GM19099 (cell line): Measurements from ENCODE around the gene SLC35E1.
A peak's percentile ranks its signal among the peaks of the same experiment; 100 is the strongest.

Experiments
- POLR2A ChIP-seq: IDR thresholded peaks from 3 replicates; pipeline ENCODE4 v1.6.1; 2011; ENCODE audit warnings: low read depth; ENCODE audit not compliant: insufficient read length; ENCODE audit errors: extremely low read depth

SLC35E1 gene

GRCh38 chr19:16588824-16589577 is 16.8 kb upstream of the SLC35E1 start:
- TF ChIP-seq POLR2A = no peak

DNA sequence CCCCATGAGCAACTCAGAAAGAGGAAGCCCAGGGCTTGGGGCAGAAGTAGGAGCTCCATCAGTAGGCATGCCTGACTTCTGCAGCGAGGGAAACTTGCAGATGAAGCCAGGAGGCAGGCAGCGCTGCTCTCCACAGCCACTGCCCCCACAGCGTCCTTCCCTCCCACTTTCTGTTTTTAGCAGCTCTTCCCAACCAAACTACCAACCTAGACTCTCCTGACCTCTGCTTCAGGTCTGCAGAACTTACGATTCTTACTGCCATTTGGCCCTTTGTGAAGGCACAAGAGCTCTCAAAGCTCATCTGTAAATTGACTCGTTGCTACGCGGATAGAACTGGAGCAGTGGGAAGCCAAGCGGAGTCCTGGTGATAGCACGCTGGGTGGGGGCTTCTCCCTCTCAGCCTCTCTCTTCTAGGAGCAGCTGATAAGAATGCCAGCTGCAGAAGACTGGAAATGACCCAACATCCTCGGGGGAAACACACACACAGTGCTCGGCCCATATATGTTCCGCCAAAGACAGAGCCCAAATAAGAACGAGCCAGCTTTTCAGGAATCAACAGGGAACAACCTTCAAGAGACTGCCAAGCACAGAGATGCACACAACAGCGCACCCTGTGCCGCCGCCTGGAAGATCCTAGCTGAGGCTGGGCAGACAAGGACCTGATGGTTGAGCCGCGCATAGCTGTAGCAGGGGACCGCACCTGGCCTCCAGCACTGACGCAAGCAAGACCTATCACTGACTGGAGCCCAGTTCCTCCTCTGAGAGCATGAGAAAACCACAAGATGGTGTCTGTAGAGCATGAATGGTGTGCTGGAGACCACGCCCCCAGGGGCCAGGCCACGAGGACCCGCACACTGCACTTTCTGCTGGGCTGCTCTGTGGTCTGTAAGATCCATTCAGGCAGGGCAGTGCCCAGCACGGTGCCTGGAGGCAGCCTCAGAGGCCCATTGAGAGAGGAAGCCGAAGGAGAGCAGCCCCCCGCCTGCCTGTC is 15.9 kb upstream of the SLC35E1 start:
- peak; percentile 86 for TF ChIP-seq POLR2A

DNA sequence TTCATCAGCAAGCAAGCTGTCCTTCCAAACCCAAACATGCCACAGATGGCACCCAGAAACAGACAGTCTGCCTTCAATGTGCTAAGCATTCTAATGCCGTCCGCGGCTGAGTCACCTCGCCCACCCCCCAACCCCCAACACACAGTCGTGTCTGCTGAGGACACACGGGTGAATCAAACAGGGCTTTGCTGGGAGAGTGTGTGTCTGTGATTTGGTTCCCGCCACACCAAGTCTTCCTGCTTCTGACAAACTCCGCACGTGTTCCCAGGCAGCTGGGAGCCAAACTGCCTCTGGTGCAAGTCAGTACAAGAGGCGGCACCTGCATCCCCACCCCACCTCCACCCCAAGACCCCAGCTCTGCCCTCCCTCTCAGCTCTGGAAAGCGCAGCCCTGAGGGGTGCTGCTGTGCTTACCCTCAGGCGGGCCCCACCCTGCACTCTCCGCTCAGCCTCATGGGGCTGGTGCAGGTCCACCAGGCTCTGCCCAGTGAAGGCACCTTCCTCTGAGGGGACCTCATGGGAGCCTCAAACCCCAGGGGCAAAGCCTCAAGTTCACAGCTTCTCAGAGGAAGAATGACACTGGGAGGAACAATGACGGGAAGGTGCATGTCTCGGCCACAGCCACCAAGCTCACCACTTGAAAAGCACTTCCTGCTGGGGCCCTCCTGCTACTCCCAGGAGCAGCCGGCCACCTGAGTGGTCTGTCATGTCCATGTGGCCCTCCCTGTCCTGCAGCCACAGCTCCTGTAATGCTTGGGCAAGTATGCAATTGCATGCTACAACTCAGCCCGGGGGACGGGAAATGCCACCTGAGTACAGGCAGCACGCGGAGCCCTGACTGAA is 15.0 kb upstream of the SLC35E1 start:
- peak; percentile 59 for TF ChIP-seq POLR2A

DNA sequence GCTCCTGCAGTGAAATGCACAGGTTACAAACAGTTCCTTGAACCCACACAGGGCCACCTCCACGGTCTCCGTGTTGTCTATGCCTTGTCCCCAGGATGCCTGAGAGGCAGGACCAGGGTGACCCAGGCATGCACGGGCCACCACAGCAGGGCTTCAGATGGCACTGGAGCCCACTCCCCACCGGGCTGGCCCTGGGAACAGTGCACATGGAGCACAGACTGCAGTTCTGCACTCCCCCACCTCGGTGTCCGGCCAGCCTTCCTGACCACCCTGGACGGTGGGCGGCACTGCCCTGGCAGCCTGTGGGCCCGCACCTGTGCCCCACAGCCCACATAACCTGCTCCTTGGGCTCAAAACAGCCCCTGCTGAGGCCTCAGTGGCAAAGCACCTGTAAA is 14.3 kb upstream of the SLC35E1 start:
- TF ChIP-seq POLR2A = no peak

DNA sequence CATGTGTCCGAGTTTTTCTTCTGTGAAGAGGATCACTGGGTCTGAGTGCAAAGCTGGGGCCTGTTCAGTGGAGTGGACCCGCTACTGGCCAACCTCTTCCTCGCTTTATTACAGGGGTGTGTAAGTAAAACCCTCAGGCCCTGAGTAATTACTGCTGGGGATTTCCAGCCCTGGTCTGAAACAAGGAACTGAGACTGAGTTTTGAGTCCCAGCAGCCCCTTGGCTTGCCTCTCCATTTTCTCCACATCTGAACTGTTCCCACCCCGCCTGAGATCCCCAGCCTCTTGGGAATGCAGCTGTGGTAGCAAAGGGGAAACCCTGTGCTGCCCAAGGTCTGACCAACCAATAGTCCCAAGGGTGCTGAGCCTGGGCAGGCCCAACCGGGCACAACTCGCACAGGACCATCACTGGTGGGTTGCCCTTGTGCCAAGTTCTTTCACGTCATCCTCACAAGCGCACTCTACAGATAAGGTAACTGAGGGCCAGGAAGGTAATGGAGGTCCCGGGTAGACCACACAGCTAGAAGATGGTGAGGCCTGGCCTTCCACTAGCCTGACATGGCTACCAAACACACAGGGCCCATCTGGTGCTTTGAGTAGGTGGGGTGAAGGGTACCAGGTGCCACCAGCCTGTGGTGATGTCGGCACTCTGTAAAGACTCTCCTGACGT is 13.7 kb upstream of the SLC35E1 start:
- peak; percentile 76 for TF ChIP-seq POLR2A

GRCh38 chr19:16585094-16585801 is 13.0 kb upstream of the SLC35E1 start:
- no peak for TF ChIP-seq POLR2A

- TF ChIP-seq POLR2A = peak; percentile 98
These were observed 12.3 kb upstream of the SLC35E1 start for GRCh38 chr19:16584248-16585093.

DNA sequence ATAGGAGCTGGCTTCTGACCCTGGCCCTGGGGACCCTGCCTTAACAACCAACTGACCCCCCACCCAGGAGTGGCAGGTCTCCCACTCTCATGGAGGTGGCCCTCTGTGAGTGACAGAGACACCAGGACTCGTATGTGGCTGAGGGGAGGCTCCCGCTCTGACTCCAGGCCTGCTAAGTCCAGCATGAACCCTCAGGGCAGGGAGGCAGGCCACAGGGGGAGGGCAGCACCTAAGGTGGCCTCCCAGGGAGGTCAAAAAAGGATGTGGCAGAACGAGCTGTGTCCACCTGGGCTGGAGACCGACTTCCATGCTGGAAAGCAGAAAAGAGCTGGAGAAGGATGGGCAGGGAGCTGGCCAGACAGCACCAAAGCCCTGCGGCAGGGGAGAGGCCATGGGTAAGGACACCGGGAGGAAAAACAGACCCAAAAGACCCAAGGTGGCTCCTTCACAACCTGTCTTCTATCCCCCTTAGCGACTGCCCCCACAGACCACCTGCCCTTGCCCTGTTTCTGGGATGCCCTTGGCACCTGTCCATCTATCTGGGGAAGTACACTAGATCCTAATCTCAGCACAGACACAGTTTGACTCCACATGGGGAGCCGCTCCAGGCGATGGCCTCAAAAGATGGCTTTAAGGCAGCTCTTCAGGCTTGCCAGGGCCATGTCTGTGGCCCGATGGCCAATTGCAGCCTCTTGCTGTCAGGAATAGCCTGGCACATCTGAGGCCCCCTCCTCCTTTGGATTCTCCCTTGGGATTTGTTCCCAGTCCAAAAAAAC is 10.5 kb upstream of the SLC35E1 start:
- TF ChIP-seq POLR2A = no peak

DNA sequence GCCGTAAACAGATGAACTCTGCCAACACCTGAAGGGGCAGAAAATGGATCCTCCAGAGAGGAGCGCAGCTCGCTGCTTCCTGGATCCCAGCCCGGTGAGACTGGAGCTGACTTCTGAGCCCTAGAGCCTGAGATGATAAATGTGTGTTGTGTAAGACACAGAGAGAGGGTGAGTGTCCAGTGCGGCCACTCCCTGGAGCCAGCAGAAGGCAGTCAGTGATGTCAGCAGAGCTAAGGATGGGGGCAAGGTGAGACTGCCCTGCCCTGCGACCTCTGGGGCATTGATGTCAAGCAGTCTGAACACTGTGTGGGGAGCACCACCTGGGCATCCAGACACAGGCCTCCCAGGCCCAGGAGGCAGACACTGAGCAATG is 9.7 kb upstream of the SLC35E1 start:
- no peak for TF ChIP-seq POLR2A

DNA sequence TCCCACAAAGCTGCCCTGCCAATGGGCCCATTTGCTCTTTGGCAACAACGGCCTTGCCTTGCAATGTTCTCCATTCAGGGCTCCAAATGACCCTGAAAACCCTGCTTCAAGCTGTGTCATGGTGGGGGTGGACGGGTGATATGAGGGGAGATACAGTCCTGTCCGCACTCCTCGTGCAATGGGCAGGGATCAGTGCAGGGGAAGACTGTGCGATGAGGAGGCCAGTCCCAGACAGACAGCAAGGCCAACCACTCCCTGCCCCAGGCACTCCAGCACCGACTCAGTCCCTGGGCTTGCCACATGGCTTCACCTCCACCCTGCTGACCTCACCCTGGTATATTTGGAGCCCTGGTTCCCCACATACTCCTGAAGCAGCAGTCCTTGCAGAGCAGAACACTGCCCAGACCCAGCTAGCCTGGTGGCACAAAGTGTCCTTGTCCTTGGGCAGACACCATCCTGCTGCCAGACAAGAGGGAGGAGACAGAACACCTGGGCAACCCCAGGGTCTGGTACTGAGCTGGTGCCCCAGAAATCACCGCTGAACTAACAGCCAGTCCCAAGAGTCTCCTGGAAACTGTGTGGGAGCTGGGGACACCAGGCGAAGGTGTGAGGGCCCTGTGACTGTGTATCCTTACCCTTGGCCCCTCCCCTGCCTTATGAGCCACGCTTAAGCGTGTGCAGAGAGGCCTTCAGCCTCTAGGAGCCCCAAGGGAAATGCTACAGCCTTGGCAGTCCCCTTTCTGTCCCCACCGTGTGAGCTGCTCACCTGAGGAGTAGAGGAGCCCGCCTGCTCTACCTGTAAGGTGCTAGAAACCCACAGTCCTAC is 9.1 kb upstream of the SLC35E1 start:
- TF ChIP-seq POLR2A = no peak

DNA sequence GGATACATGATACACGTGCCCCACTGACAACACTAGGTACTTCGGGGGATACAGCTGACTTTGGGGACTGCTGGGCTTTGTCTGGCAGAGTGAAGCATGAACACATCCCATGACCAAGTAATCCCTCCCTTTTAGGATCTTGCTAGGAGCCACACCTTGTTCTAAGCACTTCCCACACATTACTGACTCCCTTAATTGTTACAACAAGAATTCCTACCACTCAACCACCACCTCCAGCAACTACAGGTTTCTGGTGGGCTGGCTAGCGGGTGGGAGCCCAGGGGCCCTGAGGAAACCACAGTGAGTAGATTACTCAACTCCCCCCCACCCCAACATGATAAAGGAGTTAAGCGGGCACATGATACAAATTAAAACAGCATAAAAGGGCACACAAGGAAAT is 7.2 kb upstream of the SLC35E1 start:
- TF ChIP-seq POLR2A = no peak
